HT-29 (cell line): ENCODE measurements around the gene SERPINI1. TPM values are rescaled to one million over a fixed set of nuclear protein-coding genes. Genes with fewer than 3 reads are reported as not detected.

Experiments used
- small RNA-seq: library from RNA; depleted of rRNA; stranded (forward); fragments of <200 nt; gene quantifications from one replicate; pipeline ENCODE3, GENCODE V24; 2014
- total RNA-seq: library from RNA; depleted of rRNA; stranded (reverse); fragments of >200 nt; shearing (Covaris generic); gene quantifications from 2 replicates; pipeline ENCODE4 v1.2.3, GENCODE V29; 2014; rRNA removed

The SERPINI1 gene
- total RNA-seq, 1 experiment from 2014 or later, result 0.38 TPM

Small RNA genes within 50 kb of the gene (small RNA-seq; reads per million reads assigned to genes)
- not detected for gene HMGN1P8

Other genes with a start within 250 kb of the SERPINI1 start
- gene WDR49, start 81.8 kb upstream of the SERPINI1 start, total RNA-seq, result not detected in 2 replicates
- gene PDCD10, start 829 bp upstream of the SERPINI1 start, total RNA-seq, result 38.4 and 65.7 TPM in 2 replicates